GM12873 (cell line): Measurements from ENCODE around the gene MKLN1.

ENCODE experiments used
- TF ChIP-seq, protein P1 (sequence below): IDR thresholded peaks from 2 replicates; pipeline ENCODE4 v1.5.1; 2012; ENCODE audit warnings: low read depth, mild to moderate bottlenecking, moderate library complexity, low read length, control low read depth; ENCODE audit not compliant: insufficient read depth; ENCODE audit errors: missing control alignments

The MKLN1 gene

DNA sequence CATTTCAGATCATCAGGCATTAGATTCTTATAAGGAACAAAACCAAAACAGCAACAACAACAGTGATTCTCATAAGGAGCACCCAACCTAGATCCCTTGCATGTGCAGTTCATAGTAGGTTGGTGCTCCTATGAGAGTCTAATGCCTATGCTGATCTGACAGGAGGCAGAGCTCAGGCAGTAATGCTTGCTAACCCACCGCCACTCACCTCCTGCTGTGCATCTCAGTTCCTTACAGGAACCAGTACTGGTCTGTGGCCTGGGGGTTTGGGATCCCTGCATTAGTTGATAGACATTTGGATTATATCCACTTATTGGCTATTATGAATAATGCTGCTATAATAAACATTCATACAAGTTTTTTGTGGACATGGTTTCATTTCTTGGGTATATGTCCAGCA lies 14.0 kb downstream of the MKLN1 start:
- TF ChIP-seq, protein P1, sequence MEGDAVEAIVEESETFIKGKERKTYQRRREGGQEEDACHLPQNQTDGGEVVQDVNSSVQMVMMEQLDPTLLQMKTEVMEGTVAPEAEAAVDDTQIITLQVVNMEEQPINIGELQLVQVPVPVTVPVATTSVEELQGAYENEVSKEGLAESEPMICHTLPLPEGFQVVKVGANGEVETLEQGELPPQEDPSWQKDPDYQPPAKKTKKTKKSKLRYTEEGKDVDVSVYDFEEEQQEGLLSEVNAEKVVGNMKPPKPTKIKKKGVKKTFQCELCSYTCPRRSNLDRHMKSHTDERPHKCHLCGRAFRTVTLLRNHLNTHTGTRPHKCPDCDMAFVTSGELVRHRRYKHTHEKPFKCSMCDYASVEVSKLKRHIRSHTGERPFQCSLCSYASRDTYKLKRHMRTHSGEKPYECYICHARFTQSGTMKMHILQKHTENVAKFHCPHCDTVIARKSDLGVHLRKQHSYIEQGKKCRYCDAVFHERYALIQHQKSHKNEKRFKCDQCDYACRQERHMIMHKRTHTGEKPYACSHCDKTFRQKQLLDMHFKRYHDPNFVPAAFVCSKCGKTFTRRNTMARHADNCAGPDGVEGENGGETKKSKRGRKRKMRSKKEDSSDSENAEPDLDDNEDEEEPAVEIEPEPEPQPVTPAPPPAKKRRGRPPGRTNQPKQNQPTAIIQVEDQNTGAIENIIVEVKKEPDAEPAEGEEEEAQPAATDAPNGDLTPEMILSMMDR: no peak

DNA sequence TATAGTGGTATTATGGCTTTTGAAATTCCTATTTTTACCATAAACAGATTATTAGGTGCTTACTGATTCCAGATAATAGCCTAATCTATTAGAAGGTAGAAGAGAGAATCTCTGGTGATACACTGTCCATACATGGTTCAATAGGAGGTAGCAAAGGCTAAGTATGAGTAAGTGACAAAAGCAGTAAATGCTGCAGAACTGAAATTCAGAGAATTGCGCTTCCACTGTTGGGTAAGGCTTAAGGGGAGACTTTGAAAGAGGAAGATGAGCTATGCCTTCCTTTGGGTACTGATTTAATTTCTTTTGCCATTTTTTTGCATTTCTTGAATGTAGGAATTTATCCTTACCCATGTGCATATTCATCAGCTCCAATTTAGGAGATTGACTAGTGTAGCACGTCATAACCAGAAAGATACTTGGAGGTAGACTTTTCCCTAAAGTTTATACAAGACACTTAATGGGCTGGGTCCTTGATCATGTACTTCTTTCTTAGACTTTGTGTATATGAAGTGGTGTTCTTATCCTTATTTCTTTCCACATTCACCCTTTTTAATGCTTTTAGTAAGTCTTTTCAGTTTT lies 15.3 kb downstream of the MKLN1 start:
- TF ChIP-seq, protein P1: no peak

DNA sequence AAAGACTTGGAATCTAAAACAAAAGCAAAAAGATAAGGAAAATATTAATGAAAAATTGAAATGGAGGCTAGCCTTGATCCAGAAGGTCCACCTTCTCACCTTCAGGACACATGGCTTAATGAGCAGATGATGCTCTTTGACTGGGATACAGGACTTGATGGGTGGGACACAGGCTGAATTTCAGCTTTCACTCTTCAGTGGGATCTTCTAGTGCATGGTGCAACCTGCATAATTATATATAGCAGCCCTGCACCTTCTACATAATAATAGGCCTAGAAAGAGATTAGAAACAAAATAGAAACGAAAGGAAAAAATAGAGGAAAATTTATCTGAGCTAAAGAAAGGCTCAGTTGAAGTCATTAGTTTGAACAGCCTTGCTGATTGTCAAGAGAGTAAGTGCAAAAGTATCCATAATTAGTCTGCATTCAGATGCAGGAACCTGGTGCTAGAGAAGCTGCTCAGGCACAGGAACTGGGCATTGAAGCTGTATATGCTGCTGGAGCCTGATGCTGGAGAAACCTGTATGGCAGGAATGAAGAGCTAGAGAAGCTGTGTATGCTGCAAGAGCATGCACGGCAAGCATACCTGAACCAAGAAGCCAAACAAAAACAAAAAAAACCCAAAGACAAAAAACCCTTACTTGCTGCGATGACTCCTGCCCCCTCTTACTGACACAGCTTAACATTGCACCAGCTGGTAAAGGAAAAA lies 19.4 kb downstream of the MKLN1 start:
- TF ChIP-seq, protein P1: no peak

DNA sequence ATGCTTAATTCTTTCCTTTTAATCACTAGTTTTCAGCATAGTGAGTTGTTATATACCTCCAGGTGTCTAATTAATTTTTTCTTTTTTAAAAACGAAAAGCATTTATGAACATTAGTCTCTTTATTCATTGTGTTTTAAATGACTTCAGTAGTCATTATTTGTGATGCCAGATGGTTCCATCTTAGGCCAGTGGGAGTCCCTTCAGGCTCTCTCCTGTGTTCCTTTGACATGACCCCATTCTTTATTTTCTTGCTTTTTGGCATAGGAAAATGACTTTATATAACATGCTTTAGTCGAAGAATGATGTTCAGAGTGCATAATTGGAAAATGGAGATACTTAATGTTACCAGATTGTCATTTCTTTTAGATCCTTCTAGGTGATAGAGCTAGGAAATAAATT lies 24.4 kb downstream of the MKLN1 start:
- TF ChIP-seq, protein P1: no peak

DNA sequence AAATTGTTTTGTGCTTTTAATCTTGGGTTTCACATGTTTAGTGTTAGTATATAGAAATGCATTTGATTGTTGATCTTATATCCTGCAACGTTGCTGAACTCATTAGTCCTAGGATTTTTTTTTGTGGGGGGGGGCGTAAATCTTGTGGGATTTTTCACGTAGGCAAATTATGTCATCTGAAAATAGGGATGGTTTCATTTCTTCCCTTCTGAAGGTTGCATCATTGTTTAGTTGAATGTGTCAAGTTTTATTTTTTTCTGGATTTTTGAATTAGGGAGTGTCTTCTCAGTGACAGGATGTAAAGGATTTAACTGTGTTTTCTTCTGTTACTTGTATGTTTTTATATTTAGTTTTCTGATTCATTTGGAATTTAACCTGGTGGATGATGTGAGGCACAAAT lies 26.7 kb downstream of the MKLN1 start:
- TF ChIP-seq, protein P1: no peak

DNA sequence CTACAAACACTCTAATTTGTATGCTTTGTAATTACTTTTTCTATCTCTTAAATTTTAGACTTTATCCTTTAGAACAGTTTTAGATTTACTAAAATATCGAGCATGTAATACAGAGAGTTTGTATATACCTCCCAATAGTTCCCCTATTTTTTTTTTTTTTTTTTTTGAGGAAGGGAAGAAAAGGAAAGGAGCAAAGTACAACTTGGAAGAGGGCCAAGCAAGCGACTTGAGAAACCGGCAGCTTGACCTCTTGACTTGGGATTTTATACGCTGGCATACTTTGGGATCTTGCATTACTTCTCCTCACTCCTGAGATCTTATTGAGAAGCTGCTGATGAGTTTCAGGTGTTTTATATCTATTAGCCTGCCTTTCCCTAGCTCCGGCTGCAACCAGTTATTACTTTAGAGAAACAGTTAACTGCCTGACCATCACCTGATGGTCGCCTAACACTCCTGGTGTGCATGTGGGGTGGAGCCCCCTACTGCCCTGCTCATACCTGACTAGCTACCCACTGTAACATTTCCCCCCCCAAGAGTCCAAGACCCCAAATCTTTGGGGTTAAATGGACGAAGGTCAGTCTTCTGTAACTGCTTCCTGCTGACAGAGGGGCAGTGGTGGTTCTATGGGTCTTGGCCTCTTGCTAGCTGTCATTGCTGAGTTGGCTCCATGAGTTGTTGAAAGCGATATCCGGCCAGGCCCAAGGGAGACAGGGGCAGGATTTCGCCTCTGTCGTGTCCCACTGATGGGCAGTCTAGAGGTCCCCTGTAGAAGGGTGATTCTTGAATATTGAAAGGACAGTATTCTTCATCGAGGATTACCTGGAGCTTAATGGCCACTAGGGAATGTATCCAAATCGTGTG lies 28.5 kb downstream of the MKLN1 start:
- TF ChIP-seq, protein P1: no peak

DNA sequence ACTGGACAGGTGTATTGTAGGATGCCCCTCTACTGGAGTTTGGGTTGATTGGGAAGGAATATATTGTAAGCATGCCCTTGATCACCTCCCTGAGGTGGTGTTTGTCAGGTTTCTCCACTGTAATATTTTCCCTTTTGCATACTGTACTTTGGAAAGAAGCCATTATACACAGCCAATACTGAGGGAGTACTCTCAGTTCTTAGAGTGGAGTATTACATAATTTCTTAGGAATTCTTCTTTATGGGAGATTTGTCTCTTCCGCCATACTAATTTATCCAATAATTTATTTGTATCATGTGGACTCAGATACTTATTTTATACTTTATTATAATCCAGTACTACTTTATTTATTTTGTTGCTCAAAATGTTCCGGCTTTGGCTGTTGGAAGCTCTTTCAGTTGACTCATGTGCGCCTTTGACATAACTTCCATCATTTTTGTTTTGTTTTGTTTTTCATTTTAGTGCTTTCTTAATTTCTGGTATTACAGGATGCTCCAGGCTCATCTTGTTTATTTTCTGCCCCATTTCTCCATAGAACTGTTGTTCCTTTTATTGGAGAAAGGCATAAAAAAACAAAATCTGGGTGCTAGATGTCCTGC lies 29.7 kb downstream of the MKLN1 start:
- TF ChIP-seq, protein P1: no peak
